Memory B cell (primary cell): ENCODE results near the gene EFCAB6.

Experiments used
- ATAC-seq: fragments of 150-1000 bp; cut with Tn5 transposase; 2 replicates; pipeline ENCODE4 v1.10.0; 2021; ENCODE audit warnings: low read depth, mild to moderate bottlenecking, moderate library complexity
- DNase-seq, 2 donors: peaks; one replicate each; pipeline ENCODE4 v3.0.0; 2022; ENCODE audit warnings: low spot score in 2 of 2
- H3K27ac Mint-ChIP-seq: one replicate; pipeline ENCODE4 v1.8.0; 2022; ENCODE audit warnings: mild to moderate bottlenecking, moderate library complexity, mixed read lengths
- H3K27me3 Mint-ChIP-seq: one replicate; pipeline ENCODE4 v1.8.0; 2022; ENCODE audit warnings: mixed read lengths
- H3K36me3 Mint-ChIP-seq: one replicate; pipeline ENCODE4 v1.8.0; 2022; ENCODE audit warnings: mild to moderate bottlenecking, mixed read lengths
- H3K4me1 Mint-ChIP-seq: one replicate; pipeline ENCODE4 v1.8.0; 2022; ENCODE audit warnings: mixed read lengths
- H3K4me3 Mint-ChIP-seq: one replicate; pipeline ENCODE4 v1.8.0; 2022; ENCODE audit warnings: mild to moderate bottlenecking, moderate library complexity, mixed read lengths
- H3K9me3 Mint-ChIP-seq: one replicate; pipeline ENCODE4 v1.8.0; 2022; ENCODE audit warnings: mixed read lengths

EFCAB6 gene

DNA sequence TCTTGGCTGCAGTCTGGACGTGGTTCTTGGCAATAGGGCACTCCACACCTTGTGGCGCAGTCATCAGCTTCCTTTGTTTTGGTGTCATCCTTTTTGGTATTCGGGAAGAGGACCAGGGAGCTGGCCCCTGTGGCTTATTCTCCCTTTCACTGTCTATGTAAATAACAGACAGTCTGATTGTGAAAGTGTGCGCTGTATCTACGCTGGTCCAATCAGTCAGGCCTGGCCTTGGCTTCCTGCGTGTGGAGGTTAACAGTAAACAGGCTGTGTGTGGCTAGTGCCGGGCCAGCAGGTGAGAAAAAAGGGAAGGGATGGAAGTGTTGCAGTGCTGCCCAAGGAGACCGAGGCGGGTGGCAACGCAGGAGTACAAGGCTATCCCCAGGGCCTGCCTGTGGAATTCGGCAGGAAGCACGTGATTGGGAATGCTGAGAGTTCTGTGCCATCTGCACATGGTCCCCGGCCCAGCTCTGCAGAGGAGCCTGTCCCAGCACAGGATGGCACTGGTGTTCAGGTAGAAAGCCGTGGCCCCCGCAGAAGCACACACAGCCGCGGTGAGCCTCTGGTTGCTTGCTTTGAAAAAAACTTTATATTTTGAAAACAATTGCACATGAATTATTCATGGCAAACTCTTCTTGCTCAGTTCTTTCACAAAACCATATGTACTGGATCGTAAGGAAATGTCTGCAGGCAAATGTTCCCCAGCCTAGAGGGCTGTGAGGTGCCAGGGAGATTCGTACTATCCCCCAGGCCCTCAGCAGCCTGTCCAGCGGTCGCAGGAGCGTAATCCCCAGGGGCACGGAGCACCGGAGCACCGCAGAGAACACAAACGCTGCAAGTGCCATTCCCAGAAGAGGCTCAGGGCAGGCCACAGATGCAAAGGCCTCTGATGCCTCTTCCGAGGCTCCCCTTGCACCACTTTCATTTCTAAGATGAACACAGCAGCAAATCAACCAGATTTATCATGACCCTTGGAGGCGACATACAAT is 174.5 kb downstream of the EFCAB6 start:
- Mint-ChIP-seq H3K36me3 (no peaks in the 10 kb centered on the region), H3K27ac (no peak overlapping the region), H3K27me3 (peaks cover 8% of the 10 kb centered on the region), H3K4me1 (no peaks in the 10 kb centered on the region), H3K4me3 (no peak overlapping the region), H3K9me3 (peaks cover 11% of the 10 kb centered on the region)
- no peak for DNase-seq
- ATAC-seq: no peak

DNA sequence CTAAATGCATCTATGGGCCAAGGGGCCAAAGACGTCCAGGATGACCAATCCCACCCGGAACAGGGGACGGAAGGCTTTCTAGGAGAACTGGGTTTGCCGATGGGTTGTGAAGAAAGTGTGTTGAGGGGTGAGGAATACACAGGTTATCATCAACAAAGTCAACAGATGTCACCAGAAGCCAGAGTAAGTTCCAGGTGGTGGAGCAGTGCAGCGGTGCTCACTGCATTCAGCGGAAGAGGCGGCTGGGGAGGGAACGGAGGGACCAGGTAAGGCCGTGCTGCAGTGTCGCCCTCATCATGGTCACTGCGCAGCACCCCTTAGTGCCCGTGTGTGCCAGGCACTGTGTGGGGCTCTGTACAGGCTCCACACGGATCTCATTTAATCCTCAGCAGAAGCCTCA is 176.0 kb downstream of the EFCAB6 start:
- Mint-ChIP-seq H3K27me3 (peaks cover 6% of the 10 kb centered on the region), H3K36me3 (no peaks in the 10 kb centered on the region), H3K4me3 (no peak overlapping the region), H3K9me3 (peaks cover 11% of the 10 kb centered on the region), H3K4me1 (no peaks in the 10 kb centered on the region), H3K27ac (no peak overlapping the region)
- DNase-seq (no peak), ATAC-seq (no peak)

DNA sequence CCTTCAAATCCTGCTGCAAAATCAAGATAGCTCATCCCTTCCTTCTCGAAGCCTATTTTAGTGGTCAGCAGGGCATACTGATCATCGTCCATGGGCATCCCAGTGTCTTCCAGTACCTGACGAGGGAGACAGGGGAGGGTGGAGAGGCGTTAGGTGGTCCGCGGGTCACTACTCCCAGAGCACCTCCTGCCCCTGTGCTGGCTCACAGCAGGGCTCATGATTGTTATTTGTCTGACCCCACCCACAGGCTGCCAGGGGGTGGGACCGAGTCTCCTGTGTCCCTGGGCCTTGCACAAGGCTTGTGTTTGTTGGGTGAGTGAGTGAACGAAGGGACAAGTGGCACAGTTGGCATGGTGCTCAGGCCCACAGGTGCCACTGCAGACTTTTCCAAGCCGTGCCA is 177.0 kb downstream of the EFCAB6 start:
- Mint-ChIP-seq H3K4me1 (no peaks in the 10 kb centered on the region), H3K9me3 (peaks cover 7% of the 10 kb centered on the region), H3K27ac (no peak overlapping the region), H3K36me3 (no peaks in the 10 kb centered on the region), H3K4me3 (no peak overlapping the region), H3K27me3 (peaks cover 6% of the 10 kb centered on the region)
- DNase-seq (no peak), ATAC-seq (no peak)

DNA sequence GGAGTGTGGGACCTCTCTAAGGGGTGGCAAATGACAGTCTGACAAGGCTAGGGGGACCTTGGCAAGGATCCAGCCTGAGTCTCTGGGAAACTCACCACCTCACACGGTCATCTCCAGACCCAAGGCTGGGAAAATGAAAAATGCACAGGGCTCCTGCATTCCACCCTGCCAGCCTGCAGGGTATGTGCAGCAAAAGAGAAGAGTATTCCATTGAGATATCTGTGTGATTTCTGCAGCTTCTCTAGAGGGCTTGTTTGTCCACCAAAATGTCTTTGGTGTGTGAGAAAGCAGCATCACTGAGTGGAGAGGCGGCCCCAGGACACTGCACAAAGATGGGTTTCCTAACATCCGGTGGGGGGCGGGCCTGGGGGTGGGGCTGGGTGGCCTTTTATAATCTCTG is 177.8 kb downstream of the EFCAB6 start:
- Mint-ChIP-seq H3K27me3 (peaks cover 6% of the 10 kb centered on the region), H3K4me1 (no peaks in the 10 kb centered on the region), H3K27ac (no peak overlapping the region), H3K36me3 (no peaks in the 10 kb centered on the region), H3K4me3 (no peak overlapping the region), H3K9me3 (peaks cover under 1% of the 10 kb centered on the region)
- ATAC-seq (no peak), DNase-seq (no peak)

DNA sequence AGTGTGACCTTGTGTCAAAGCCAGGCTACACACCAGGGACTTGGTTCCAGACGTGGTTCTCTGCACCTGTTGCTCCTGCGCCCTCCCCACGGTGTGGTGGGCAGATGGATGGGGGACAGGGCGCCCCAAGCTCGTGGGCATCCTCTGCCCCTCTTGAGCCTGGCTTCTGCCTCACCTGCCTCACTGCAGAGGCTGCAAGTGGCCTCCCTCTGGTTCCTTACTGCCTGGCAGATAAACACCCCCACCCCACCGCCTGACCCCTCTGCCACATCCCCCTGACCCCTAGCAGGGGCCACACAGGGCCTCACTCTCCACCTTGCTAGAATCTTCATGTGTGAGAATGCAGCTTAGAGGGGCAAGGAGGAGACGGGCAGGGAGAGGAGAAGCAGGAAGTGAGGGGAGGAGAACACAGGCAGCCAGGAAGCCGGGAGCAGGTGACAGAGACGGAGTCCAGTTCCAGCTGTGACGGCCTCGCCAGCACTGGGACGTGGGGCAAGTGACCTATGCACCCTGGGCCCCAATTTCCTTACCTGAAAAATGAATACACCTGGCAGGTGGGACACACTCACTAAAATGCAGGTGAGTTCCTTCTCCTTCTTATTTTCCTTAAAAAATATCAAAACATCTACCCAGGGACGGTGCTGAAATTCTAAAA is 178.3 kb downstream of the EFCAB6 start:
- H3K9me3 Mint-ChIP-seq: no peaks in the 10 kb centered on the region
- ATAC-seq: no peak
- DNase-seq: no peak
- H3K36me3 Mint-ChIP-seq: no peaks in the 10 kb centered on the region
- no peak overlapping the region for H3K4me3 Mint-ChIP-seq
- peaks cover 6% of the 10 kb centered on the region for H3K27me3 Mint-ChIP-seq
- no peaks in the 10 kb centered on the region for H3K4me1 Mint-ChIP-seq
- H3K27ac Mint-ChIP-seq: no peak overlapping the region

DNA sequence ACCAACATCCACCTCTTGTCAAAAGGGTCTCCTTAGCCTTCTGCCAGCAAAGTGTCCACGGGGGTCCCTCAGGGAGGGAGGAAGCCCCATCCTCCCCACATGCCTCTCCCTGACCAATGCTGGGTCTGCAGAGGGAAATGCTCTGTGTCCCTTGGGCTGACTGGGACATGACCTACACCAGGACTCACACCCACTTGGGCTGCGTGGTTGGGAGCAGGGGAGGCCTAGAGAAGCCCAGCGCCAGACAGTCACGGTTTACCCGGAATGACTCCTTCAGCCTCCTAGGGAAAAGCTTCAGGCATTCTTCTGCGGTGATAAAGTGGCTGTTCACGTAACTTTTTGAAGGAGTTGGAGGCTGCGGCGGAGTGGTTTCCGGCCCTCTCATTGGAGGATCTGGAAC is 180.3 kb downstream of the EFCAB6 start:
- Mint-ChIP-seq H3K27ac (no peak overlapping the region), H3K4me3 (no peak overlapping the region), H3K36me3 (no peaks in the 10 kb centered on the region), H3K9me3 (no peaks in the 10 kb centered on the region), H3K27me3 (peaks cover 8% of the 10 kb centered on the region), H3K4me1 (no peaks in the 10 kb centered on the region)
- no peak for DNase-seq
- ATAC-seq: no peak

DNA sequence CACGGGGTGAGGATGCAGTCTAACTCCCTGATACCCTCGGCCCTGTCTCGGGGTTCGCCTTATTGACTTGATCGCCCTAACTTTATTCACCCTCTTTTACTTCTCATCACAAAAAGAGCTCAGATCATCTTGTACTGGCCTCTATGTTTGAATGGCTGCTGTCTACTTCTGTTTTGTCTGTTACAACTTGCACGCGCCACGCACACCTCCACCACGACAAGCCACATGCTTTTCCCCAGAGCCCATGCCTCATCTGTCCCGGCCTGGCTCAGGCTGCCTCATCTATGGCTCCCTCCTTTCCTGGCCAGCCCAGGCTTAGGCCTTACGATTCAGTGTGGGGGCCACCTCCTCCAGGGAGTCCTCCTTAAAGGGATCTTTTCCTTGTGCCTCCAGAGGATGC is 180.9 kb downstream of the EFCAB6 start:
- no peak for ATAC-seq

DNA sequence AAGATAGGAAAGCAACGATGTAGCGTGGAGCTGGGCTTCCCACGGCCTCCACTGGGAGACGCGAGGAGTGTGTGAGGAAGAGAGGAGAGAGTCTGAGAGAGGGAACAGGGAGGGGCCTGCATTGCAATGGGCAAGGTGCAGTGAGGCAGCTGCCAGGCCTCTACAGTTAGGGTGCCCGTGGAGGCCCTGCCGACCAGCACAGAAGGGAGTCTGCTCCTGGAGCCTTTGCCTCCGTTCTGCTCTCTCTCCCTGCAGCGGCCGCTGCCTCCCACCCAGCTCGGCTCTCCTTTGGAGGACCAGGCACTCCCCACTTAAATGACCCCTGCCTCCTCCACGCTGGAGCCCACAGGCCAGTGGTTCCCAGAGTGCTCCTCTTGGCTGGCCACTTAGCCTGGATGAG is 181.7 kb downstream of the EFCAB6 start:
- DNase-seq (no peak), ATAC-seq (no peak)
- Mint-ChIP-seq H3K27me3 (peaks cover 5% of the 10 kb centered on the region), H3K36me3 (no peaks in the 10 kb centered on the region), H3K9me3 (no peaks in the 10 kb centered on the region), H3K27ac (no peak overlapping the region), H3K4me3 (no peak overlapping the region), H3K4me1 (no peaks in the 10 kb centered on the region)

More for the DNA sequence above, 180.9 kb downstream of the EFCAB6 start:
- no peak overlapping the region for H3K4me3 Mint-ChIP-seq
- no peaks in the 10 kb centered on the region for H3K4me1 Mint-ChIP-seq
- H3K27ac Mint-ChIP-seq: no peak overlapping the region
- DNase-seq: no peak
- peaks cover 8% of the 10 kb centered on the region for H3K27me3 Mint-ChIP-seq
- no peaks in the 10 kb centered on the region for H3K9me3 Mint-ChIP-seq
- no peaks in the 10 kb centered on the region for H3K36me3 Mint-ChIP-seq

DNA sequence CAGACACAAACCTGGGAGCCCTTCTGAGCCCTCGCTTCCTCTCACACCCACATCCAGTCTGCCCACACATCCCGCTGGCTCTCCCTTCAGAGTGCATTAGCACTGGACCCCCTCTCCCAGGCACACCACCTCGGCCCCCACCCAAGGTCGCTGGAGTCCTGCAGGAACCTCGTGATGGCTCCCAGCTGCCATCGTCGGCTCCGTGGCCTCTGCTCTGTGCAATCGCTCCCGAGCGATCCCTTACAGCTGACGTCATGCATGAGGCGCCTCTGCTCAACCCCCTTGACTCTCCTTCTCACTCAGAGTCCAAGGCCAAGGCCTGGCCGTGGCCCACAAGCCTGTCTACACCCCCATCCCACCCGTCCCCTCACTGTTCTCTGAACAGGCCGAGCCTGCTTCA is 183.9 kb downstream of the EFCAB6 start:
- H3K27me3 Mint-ChIP-seq: peaks cover 6% of the 10 kb centered on the region
- H3K36me3 Mint-ChIP-seq: no peaks in the 10 kb centered on the region
- DNase-seq (no peak), ATAC-seq (no peak)
- no peaks in the 10 kb centered on the region for H3K9me3 Mint-ChIP-seq
- no peak overlapping the region for H3K4me3 Mint-ChIP-seq
- no peak overlapping the region for H3K27ac Mint-ChIP-seq
- H3K4me1 Mint-ChIP-seq: no peaks in the 10 kb centered on the region

DNA sequence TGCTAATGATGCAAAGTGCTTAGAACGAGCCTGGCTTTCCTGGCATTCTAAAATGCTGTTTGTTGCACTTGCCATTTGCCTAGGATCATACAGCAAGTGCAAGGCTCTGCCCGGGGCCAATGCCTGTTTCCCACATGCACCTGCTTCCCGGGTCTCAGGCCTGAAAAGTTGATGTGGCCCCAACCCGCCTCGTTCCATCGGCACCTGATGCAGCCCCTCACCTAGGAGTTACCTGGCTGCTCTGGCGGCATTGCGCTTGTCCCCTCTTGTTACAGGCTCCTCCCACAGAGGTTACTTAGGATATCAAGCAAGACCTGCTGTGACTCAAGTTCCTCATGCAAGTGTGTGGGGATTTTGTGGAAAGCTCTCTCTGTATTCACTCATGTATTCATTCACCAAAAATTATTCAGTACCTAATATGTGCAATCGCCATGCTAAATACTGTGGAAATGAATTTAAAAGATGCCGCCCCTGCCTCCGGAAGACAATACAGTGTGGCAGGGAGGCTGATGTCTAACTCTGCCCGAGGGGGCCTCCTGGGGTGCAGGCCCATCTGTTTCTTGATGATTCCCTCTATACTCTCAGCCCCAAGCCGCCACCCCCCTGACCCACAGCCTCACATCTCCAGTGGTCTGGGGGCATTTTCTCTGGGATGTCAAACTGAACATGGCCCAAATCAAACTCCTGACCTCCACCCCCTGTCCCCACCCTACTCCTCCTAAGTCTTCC is 184.5 kb downstream of the EFCAB6 start:
- ATAC-seq: no peak
- no peaks in the 10 kb centered on the region for H3K36me3 Mint-ChIP-seq
- no peak overlapping the region for H3K27ac Mint-ChIP-seq
- H3K9me3 Mint-ChIP-seq: no peaks in the 10 kb centered on the region
- H3K27me3 Mint-ChIP-seq: peaks cover 6% of the 10 kb centered on the region
- no peaks in the 10 kb centered on the region for H3K4me1 Mint-ChIP-seq
- no peak for DNase-seq
- H3K4me3 Mint-ChIP-seq: no peak overlapping the region

DNA sequence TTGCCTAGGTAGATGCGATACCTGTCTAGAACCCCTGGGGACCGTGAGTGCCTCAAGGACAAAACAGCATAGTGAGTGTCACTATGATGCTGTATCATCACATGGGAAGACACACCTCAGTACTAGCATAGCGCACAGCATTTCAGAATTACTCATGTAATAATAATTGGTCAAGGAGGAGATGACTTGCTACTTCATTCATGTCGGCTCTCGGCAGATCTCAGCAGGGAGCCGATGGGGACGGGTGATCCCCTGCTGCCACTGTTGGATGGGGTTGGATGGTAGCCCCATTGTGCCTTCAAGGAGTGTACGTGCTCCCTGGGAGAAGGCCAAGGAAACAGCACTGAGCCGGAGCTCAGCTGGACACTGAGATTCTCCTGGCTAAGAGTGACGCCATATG is 186.9 kb downstream of the EFCAB6 start:
- Mint-ChIP-seq H3K27me3 (peaks cover 6% of the 10 kb centered on the region), H3K4me1 (no peaks in the 10 kb centered on the region), H3K27ac (no peak overlapping the region), H3K4me3 (no peak overlapping the region), H3K36me3 (no peaks in the 10 kb centered on the region), H3K9me3 (peaks cover 2% of the 10 kb centered on the region)
- no peak for ATAC-seq
- DNase-seq: no peak

DNA sequence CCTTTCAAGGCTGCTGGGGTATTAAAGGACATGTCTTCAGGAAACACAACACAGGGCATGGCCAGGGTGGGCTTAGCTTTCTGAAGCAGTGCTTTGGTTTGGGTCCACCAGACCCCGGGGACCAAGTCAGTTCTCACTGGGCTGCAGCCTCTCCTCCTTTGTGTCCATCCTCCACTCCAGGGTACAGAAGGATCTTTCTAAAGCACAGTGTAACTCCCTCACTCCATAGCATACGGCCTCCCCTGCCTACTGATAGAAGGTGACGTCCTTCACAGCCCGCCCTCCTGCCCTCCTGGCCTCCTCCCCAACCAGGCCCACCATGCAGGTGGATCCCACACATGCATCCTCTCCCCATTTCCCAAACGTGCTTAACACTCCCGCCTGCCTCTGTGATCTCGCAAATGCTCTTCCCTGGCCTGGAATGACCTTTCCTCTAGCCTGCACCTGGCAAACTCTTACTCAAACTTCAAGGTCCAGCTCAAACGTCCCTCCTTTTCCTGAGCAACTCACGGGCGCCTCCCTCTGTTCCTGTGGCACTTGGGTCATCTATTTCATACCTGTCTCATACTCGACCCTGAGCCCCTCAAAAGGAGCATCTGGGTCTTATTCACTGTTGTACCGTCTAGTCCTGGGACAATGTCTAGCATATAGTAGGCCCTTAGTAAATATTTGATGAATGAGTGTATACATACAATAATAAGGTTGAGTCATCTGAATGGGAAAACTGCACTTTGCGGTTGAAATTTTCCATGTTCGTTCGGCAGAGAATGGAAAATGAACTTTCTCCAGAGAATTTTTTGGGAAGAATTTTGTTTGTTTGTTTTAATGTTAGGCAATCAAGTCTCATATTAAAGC is 187.7 kb downstream of the EFCAB6 start:
- ATAC-seq: no peak
- Mint-ChIP-seq H3K36me3 (no peaks in the 10 kb centered on the region), H3K9me3 (peaks cover 6% of the 10 kb centered on the region), H3K27me3 (peaks cover 6% of the 10 kb centered on the region), H3K27ac (no peak overlapping the region), H3K4me3 (no peak overlapping the region), H3K4me1 (no peaks in the 10 kb centered on the region)
- no peak for DNase-seq

DNA sequence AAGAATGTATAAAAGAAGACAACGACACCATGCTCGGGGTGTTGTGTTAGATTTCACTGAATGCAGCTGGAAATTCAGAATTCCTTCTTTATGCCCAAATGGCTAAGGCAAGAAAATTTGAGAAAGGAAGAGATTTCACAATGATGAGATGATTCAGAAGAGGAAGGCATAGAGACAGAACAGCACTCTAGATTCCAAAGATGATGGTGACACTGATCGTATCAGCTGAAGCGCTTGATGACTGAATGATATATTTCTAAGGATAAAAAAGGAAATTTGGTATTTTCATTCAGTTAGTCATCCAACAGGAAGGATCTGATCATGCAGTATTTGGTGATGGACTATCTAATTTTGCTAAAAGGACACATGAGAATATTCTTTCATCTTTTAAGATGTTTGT is 189.2 kb downstream of the EFCAB6 start:
- no peak overlapping the region for H3K4me3 Mint-ChIP-seq
- no peaks in the 10 kb centered on the region for H3K36me3 Mint-ChIP-seq
- no peak overlapping the region for H3K27ac Mint-ChIP-seq
- no peak for DNase-seq
- peaks cover 9% of the 10 kb centered on the region for H3K9me3 Mint-ChIP-seq
- ATAC-seq: no peak
- no peaks in the 10 kb centered on the region for H3K4me1 Mint-ChIP-seq
- H3K27me3 Mint-ChIP-seq: peaks cover 3% of the 10 kb centered on the region
